Measurements from ENCODE around the gene MORF4L1.

DNA sequence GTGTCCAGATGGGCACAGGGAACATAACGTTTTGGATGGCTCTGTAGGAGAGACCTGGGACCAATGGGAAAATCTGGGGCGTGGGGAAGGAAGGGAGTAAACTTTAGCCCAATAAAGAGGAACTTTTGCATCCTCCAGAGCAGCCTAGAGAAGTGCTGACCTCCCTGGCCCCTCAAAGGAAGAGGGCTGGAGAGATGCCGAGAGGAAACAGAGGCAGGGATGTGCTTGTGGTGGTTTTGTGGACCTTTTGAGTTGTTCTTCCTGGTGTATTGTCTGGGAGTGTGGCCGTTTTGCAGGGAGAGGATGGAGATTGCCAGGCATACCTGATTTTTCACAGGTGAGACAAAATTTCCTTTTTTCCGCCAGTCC, 61.9 kb downstream of the MORF4L1 start:
- TF ChIP-seq, protein P1, sequence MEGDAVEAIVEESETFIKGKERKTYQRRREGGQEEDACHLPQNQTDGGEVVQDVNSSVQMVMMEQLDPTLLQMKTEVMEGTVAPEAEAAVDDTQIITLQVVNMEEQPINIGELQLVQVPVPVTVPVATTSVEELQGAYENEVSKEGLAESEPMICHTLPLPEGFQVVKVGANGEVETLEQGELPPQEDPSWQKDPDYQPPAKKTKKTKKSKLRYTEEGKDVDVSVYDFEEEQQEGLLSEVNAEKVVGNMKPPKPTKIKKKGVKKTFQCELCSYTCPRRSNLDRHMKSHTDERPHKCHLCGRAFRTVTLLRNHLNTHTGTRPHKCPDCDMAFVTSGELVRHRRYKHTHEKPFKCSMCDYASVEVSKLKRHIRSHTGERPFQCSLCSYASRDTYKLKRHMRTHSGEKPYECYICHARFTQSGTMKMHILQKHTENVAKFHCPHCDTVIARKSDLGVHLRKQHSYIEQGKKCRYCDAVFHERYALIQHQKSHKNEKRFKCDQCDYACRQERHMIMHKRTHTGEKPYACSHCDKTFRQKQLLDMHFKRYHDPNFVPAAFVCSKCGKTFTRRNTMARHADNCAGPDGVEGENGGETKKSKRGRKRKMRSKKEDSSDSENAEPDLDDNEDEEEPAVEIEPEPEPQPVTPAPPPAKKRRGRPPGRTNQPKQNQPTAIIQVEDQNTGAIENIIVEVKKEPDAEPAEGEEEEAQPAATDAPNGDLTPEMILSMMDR (IDR thresholded peaks at IDR 0.05; ENCODE audit: insufficient read depth, low read length, poor library complexity, severe bottlenecking), result no peak
- TF ChIP-seq EZH2phosphoT487 (conservative IDR thresholded peaks at IDR 0.05; ENCODE audit: low read length), result no peak

Measured in SU-DHL-6 (cell line).